ENCODE results near the gene CYB561D2.

GRCh38 chr3:50302095-50303012, 48.3 kb upstream of the CYB561D2 start:
- TF ChIP-seq CTCF (IDR thresholded peaks at IDR 0.05) = no peak
- no peak for TF ChIP-seq POLR2A (IDR thresholded peaks at IDR 0.05)
